RWPE1 (cell line): ENCODE results near the gene ARAP2.

Experiments
- CTCF ChIA-PET: fragments of 350-600 bp; sonication (Branson Sonifier 250); formaldehyde crosslinking; extraction: SDS; loops from one replicate; lab custom pipeline; 2021; lab: Yijun Ruan, JAX
- POLR2A ChIA-PET: fragments of 400-600 bp; formaldehyde crosslinking; extraction: SDS; loops from one replicate; lab custom pipeline; 2020; ENCODE audit warnings: antibody characterized with exemption; ENCODE audit not compliant: low non-redundant PET; lab: Yijun Ruan, JAX
- DNase-seq: peaks from one replicate; pipeline ENCODE4 v3.0.0; 2012; ENCODE audit warnings: low spot score
- H3K27ac ChIP-seq: fragments of 450-650 bp; 2 replicates; pipeline ENCODE4 v1.5.1; 2017
- TF ChIP-seq, protein P1 (sequence below): fragments of 450-650 bp; conservative IDR thresholded peaks from 2 replicates; pipeline ENCODE4 v1.5.1; 2017; ENCODE audit warnings: low read depth, mild to moderate bottlenecking

Gene ARAP2

GRCh38 chr4:36264207-36264826 lies 20.0 kb upstream of the ARAP2 start:
- DNase-seq: no peak
- TF ChIP-seq, protein P1, sequence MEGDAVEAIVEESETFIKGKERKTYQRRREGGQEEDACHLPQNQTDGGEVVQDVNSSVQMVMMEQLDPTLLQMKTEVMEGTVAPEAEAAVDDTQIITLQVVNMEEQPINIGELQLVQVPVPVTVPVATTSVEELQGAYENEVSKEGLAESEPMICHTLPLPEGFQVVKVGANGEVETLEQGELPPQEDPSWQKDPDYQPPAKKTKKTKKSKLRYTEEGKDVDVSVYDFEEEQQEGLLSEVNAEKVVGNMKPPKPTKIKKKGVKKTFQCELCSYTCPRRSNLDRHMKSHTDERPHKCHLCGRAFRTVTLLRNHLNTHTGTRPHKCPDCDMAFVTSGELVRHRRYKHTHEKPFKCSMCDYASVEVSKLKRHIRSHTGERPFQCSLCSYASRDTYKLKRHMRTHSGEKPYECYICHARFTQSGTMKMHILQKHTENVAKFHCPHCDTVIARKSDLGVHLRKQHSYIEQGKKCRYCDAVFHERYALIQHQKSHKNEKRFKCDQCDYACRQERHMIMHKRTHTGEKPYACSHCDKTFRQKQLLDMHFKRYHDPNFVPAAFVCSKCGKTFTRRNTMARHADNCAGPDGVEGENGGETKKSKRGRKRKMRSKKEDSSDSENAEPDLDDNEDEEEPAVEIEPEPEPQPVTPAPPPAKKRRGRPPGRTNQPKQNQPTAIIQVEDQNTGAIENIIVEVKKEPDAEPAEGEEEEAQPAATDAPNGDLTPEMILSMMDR: no peak
- no peak overlapping the region for H3K27ac ChIP-seq
- ChIA-PET POLR2A (no interaction called here), CTCF (no interaction called here)

GRCh38 chr4:36260731-36261130 lies 16.4 kb upstream of the ARAP2 start:
- TF ChIP-seq, protein P1: no peak
- ChIA-PET CTCF (no interaction called here), POLR2A (no interaction called here)
- no peak overlapping the region for H3K27ac ChIP-seq
- DNase-seq: no peak

DNA sequence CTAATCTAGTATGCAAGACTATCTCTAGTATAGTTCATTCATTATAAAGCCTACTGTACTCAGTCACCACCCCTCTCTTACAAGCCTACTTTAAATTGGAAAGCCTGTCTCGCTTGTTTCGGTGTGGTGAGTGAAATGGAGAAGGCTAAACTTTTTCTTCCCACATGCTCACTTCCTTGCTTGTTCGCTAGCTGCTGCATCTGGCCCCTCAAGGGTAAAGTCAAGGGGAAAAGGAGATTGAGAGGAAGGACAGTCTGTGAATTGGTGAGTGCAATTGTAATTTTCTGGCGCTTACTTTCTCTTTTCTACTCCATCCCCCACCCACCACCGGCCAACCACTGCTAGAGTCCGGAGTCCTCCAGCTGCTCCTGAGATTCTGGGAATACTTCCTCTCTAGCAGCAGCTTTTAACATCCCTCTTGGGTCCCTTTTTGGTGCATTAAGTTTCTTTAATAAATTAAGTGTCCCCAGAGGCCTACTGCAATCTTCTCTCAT lies 12.1 kb upstream of the ARAP2 start:
- CTCF ChIA-PET: no interaction called here

DNA sequence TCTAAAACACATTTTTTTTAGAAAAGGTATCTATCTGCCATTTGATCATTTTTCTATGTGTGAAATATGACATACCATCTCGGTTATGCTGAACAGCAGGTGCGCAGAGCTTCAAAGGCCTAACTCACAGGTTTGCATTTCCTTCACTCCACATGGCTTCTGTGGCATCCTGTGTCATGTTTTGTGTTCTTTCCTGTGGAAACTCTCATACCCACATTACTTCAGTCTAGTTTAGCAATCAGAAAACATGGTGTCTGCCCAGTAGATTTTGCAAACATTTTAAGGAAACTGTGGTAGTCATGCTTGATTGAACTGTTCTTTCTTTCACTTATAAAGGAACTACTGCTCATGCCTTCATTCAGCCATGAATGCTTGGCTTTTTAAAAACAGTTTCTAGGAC lies 11.3 kb upstream of the ARAP2 start:
- ChIA-PET CTCF (no interaction called here), POLR2A (no interaction called here)
- TF ChIP-seq, protein P1: no peak
- H3K27ac ChIP-seq: no peak overlapping the region
- no peak for DNase-seq

More for the DNA sequence above, 12.1 kb upstream of the ARAP2 start:
- POLR2A ChIA-PET: no interaction called here
- TF ChIP-seq, protein P1: no peak
- H3K27ac ChIP-seq: no peak overlapping the region
- DNase-seq: no peak

GRCh38 chr4:36254371-36254770 lies 10.1 kb upstream of the ARAP2 start:
- no peak for DNase-seq
- no peak overlapping the region for H3K27ac ChIP-seq
- CTCF ChIA-PET: no interaction called here

GRCh38 chr4:36251983-36252382 lies 7.7 kb upstream of the ARAP2 start:
- ChIA-PET POLR2A (no interaction called here), CTCF (interaction anchor here (0.6 kb wide), 1 partner anchor 44 kb away, joined by 3 read pairs; no protein-coding TSS in a partner anchor)
- H3K27ac ChIP-seq: no peak overlapping the region
- no peak for DNase-seq
- TF ChIP-seq, protein P1: no peak

More at GRCh38 chr4:36254371-36254770, 10.1 kb upstream of the ARAP2 start:
- TF ChIP-seq, protein P1: no peak
- POLR2A ChIA-PET: no interaction called here
